GM18511 (cell line): ENCODE data around the gene SMTN.

ENCODE experiments used
- ATAC-seq: cut with Tn5 transposase; IDR thresholded peaks from one replicate; pipeline ENCODE4 v1.9.1; 2021; ENCODE audit warnings: mild to moderate bottlenecking, moderate library complexity; ENCODE audit not compliant: unreplicated experiment

The SMTN gene

GRCh38 chr22:31125521-31126117, 44.5 kb downstream of the SMTN start:
- no peak for ATAC-seq

DNA sequence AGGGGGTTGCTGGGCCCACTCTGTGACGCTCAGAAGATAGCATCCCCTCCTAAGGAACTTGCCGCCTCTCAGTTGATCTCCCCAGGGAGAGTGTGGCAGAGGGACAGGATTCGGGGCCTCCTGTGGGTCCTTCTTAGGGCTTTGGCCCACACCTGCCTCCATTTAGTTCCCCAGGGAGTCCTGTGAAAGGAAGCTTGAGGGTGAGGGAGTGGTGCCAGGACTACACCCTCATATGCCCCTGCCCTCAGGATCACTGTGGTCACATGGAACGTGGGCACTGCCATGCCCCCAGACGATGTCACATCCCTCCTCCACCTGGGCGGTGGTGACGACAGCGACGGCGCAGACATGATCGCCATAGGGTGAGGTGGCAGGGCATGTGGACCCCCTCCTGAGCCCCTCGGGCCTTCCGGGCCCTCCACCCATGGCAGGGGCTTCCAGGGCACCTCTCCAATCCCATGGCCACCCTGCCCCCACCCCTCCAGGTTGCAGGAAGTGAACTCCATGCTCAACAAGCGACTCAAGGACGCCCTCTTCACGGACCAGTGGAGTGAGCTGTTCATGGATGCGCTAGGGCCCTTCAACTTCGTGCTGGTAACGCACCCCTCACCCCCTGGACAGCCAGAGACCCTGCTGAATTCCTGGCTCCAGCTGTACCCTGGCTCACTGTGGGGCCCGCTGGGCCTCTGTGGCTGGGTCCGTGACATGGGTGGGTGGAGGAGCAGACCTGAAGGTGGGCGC, 45.2 kb downstream of the SMTN start:
- no peak for ATAC-seq

DNA sequence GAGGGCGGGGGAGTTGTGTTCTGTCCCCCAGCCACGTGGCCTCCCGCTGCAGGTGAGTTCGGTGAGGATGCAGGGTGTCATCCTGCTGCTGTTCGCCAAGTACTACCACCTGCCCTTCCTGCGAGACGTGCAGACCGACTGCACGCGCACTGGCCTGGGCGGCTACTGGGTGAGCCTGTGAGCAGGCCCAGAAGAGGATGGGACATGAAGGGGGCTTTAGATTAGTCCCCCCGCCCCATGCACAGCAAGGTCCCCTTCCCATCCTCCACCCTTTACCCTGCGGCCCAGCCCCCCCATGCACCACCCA, 45.7 kb downstream of the SMTN start:
- ATAC-seq = no peak

GRCh38 chr22:31127181-31127772, 46.2 kb downstream of the SMTN start:
- no peak for ATAC-seq

DNA sequence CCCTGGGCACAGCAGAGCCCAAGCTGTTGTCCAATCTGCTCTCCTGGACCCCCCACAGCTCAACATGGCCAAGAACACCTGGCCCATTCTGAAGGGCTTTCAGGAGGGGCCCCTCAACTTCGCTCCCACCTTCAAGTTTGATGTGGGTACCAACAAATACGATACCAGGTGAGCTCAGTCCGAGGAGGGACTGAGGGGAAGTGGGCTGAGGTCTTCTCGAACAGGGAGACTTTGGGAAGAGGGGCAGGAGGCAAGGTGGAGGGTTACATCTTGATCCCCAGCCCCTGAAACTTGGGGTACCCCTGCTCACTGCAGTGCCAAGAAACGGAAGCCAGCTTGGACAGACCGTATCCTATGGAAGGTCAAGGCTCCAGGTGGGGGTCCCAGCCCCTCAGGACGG, 47.0 kb downstream of the SMTN start:
- no peak for ATAC-seq

DNA sequence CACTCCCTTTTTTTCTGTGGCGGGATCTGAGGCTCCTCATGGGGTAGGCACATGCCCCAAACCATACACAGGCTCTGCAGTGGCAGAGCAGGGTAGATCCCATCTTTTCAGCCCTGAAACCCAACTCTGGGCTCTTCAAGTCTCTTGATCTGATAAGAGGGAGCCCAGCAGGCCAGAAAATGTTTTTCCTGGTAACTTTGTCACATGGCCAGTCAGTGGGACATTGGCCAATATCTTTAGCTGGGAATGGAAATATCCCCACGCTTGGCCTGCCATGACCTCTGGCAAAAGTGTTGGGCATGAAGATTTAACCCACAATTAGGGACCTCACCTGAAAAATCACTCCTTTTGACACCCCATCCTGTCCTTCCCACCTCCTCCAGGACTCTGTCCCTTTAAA, 49.8 kb downstream of the SMTN start:
- ATAC-seq = no peak

- ATAC-seq = no peak
These were observed 52.8 kb downstream of the SMTN start for GRCh38 chr22:31133911-31134310.

DNA sequence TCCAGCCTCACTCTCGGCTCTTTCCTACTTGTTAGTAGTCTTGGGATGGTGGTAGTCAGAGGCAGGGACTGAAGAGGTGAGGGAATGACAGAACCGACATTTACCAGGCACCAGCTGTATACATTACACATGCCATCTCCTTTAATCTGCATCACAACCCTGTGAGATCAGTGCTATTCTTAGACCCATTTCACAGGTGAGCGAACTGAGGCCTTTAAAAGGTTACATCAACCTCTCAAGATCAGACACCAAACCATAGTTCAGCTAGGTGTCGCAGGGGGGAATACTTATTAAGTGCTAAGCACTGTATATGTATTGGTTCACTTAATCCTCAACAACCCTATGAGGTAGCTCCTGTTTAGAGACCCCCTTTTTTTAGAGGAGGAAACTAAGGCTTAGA, 53.6 kb downstream of the SMTN start:
- ATAC-seq = no peak

GRCh38 chr22:31135706-31136105, 54.6 kb downstream of the SMTN start:
- no peak for ATAC-seq

GRCh38 chr22:31136155-31136554, 55.0 kb downstream of the SMTN start:
- ATAC-seq = no peak

GRCh38 chr22:31136711-31137110, 55.6 kb downstream of the SMTN start:
- ATAC-seq = no peak

DNA sequence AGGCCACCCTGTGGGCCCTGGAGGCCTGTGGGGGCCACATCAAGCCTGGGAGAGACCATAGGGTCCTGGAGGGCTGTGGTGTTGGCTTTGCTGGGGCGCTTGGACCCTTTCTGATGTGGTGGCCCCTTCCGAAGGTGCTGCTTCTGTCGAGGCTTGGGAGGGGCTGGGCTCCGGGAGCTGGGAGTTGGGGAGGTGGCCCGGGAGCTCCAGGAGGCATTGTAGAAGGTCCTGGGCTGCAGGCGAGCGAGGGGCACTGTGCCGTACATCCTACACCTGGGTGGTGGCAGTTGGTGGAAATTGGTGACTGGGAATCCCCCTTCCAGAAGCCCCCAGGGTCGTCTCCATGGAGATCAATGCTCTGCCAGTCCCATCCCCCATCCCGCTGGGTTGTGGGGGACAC, 56.6 kb downstream of the SMTN start:
- ATAC-seq = no peak

DNA sequence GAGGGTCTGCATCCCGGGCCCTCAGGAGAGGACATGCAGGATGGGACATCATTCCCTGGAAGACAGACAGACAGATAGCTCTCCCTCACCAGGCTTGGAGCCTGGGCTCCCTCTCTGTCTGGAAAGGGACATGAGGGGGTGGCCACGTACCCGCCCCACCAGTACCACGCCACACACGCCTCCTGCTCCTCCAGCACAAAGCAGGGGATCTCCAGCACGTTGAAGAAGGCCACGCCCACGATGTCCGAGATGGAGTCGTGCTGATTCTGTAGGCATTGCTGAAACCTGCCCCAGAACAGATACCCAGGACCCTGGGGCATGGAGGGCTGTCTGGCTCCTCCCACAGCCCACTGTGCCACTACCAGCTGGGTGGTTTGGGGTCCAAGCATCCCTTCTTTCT, 57.0 kb downstream of the SMTN start:
- ATAC-seq = no peak

DNA sequence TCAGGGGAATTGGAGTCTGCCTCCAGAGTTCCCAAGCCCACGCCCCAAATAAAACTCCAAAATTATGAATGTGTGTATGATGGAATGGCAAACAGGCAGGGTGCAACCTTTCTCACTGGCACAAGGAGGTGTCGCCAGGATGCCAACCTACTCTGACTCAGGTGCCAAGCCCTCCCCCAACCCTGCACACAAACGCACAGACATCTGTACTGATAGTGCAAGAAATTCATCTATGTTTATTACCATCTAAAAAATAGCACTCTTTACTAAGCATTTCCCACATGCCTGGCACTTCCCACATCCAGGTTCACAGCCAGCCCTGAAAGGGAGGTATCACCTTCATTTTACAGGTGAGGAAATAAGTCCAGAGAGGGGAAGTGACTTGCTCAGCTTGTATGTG, 57.9 kb downstream of the SMTN start:
- no peak for ATAC-seq

GRCh38 chr22:31139866-31140716, 59.0 kb downstream of the SMTN start, which contains the start of gene PLA2G3:
PLA2G3 (minus strand) TSS chr22:31140508; CDS start chr22:31140354, 154 bp downstream.
- no peak for ATAC-seq

DNA sequence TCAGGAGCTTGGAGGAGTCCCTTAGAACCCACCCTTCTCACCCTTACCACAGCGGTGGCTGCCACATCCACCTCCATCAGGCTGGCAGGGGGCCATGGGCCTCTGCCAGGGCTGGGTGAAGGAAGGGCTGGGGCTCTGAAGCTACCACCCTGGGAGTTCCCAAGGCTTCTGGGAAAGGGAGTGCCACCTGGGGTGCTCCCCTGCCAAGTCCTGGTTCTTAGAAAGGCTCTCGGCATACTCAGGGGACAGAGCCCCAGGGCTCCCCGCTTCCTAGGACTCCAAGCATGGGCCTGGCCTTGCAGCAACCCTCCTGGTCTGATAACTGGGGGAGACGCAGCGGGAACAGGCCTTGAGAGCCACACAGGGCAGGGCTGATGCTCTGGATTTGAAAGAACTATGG, 59.6 kb downstream of the SMTN start:
- ATAC-seq = no peak

GRCh38 chr22:31141551-31141950, 60.4 kb downstream of the SMTN start:
- ATAC-seq = no peak

DNA sequence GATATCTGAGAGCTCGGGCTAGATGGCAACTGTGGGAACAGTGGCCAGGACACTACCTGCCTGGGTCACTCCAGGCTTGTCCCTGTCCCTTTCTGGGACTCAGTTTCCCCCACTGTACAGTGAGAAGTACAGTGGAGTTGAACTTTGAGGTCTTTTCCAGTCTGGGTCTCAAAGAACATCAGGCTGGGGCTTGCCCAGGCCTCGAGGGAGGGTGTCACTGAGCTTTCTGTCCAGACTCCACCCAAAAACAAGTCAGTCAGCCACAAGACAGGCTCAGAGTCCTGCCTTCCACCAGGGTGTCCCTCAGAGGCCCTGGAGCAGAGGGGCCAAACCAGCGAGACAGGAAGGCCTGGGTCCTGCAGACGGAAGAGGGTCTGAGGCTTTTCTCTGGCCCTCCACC, 61.2 kb downstream of the SMTN start:
- no peak for ATAC-seq

GRCh38 chr22:31143038-31143437, 61.9 kb downstream of the SMTN start:
- ATAC-seq = no peak

- ATAC-seq = no peak
These were observed 62.4 kb downstream of the SMTN start for GRCh38 chr22:31143537-31143936.

GRCh38 chr22:31144223-31144622, 63.1 kb downstream of the SMTN start:
- no peak for ATAC-seq

DNA sequence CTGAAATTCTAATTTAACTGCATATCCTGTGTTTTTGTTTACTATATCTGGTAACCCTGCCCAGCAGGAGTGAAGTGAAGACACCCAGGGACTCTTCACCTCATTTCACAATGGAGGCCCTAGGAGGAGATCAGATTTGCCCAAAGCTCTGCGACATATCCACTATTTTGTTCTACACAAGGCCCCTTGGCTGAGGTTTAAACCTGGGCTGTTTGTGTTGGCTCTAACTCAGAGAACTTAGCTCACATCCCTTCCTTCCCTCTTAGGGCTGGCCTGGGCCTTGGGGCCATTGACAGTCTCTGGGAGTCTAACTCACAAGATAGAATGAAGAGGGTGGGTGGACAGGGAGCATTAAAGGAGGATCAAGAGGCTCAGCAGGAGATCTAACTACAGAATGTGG, 67.4 kb downstream of the SMTN start:
- ATAC-seq = no peak
